GM12878 (cell line): ENCODE data around the gene HECTD4. TPM values are rescaled to one million over a fixed set of nuclear protein-coding genes. Genes with fewer than 3 reads are reported as not detected.
"Not testable (repeated sequence)": the region's sequence is repeated elsewhere in the genome, so short reads cannot be mapped to it uniquely, and the experiment has no call there.

Experiments used
- ATAC-seq: fragments of 200-7000 bp; cut with Tn5 transposase; 3 replicates; pipeline ENCODE4 v1.9.1; 2020; ENCODE audit warnings: mild to moderate bottlenecking, moderate library complexity
- BruUV-seq: library from RNA; stranded (reverse); fragments of 400-500 nt; replicated peaks from 2 replicates; lab custom pipeline; 2021; lab: Mats Ljungman, UMichigan
- CTCF ChIA-PET: fragments of 300-600 bp; sonication (Branson Sonifier 250); formaldehyde crosslinking; extraction: SDS; loops from one replicate; lab custom pipeline; 2021; ENCODE audit warnings: inconsistent platforms; lab: Yijun Ruan, JAX
- POLR2A ChIA-PET: fragments of 350-600 bp; formaldehyde crosslinking; extraction: SDS; loops from one replicate; lab custom pipeline; 2021; ENCODE audit warnings: inconsistent platforms; lab: Charles Lee
- RAD21 ChIA-PET: fragments of 300-600 bp; sonication (Branson Sonifier 250); formaldehyde crosslinking; loops from one replicate; lab custom pipeline; 2023; ENCODE audit warnings: antibody characterized with exemption; ENCODE audit not compliant: unreplicated experiment; lab: Charles Lee
- SMC1A ChIA-PET: fragments of 300-600 bp; sonication (Branson Sonifier 250); formaldehyde crosslinking; loops from one replicate; lab custom pipeline; 2023; ENCODE audit not compliant: unreplicated experiment, uncharacterized antibody; lab: Charles Lee
- DNase-seq: peaks from one replicate; pipeline ENCODE4 v3.0.0-alpha.2; 2011; ENCODE audit warnings: low read depth, low spot score
- FAIRE-seq: peaks from 3 replicates; lab custom pipeline; 2011; peaks lifted over from hg19 to GRCh38; lab: Jason Lieb, UNC
- H2AFZ ChIP-seq: 2 replicates; pipeline ENCODE4 v1.6.0; 2011; ENCODE audit warnings: low read depth, low read length, control low read depth; ENCODE audit not compliant: control insufficient read depth
- H3K27ac ChIP-seq: 2 replicates; pipeline ENCODE4 v1.5.1; 2011; ENCODE audit warnings: control low read depth; ENCODE audit not compliant: control insufficient read depth, insufficient read depth
- H3K27me3 ChIP-seq, 2 experiments: replicated peaks in 1 of 2; 2 replicates each; pipeline versions ENCODE4 v1.6.0 to v1.6.1; 2011; ENCODE audit warnings: low read length in 1 of 2; ENCODE audit not compliant: control insufficient read depth in 2 of 2, insufficient read depth in 2 of 2
- H3K36me3 ChIP-seq, 2 experiments: 2 replicates each; pipeline ENCODE4 v1.5.1; 2011; ENCODE audit warnings: low read length in 1 of 2; ENCODE audit not compliant: control insufficient read depth in 2 of 2, insufficient read depth in 2 of 2
- H3K4me1 ChIP-seq: 2 replicates; pipeline ENCODE4 v1.6.1; 2011; ENCODE audit warnings: mild to moderate bottlenecking, low read length, moderate library complexity, mixed read lengths; ENCODE audit not compliant: control insufficient read depth, insufficient read depth
- H3K4me2 ChIP-seq: 2 replicates; pipeline ENCODE4 v1.6.0; 2011; ENCODE audit warnings: control low read depth; ENCODE audit not compliant: control insufficient read depth, insufficient read depth
- H3K4me3 ChIP-seq: fragments of 200-600 bp; sonication (generic); 2 replicates; pipeline ENCODE4 v1.5.1; 2016
- H3K79me2 ChIP-seq: 2 replicates; pipeline ENCODE4 v1.6.0; 2011; ENCODE audit warnings: low read length; ENCODE audit not compliant: control insufficient read depth, insufficient read depth
- H3K9ac ChIP-seq: 2 replicates; pipeline ENCODE4 v1.8.0; 2011; ENCODE audit warnings: low read length, control low read depth, mixed read lengths; ENCODE audit not compliant: control insufficient read depth, insufficient read depth
- H3K9me3 ChIP-seq: replicated peaks from 3 replicates; pipeline ENCODE4 v1.5.1; 2011; ENCODE audit warnings: mild to moderate bottlenecking, low read length; ENCODE audit not compliant: control insufficient read depth, insufficient read depth
- H4K20me1 ChIP-seq: 2 replicates; pipeline ENCODE4 v1.6.0; 2011; ENCODE audit not compliant: control insufficient read depth, insufficient read depth
- MYC ChIP-seq: IDR thresholded peaks from 2 replicates; pipeline ENCODE4 v1.6.1; 2011; ENCODE audit warnings: mild to moderate bottlenecking, low read length, moderate library complexity, inconsistent platforms; ENCODE audit not compliant: insufficient read depth, insufficient replicate concordance, insufficient read length, severe bottlenecking
- NBN ChIP-seq: fragments of 450-650 bp; IDR thresholded peaks from 2 replicates; pipeline ENCODE4 v1.6.1; 2016
- POLR2A ChIP-seq: IDR thresholded peaks from 2 replicates; pipeline ENCODE4 v1.6.1; 2011; ENCODE audit warnings: low read depth, mild to moderate bottlenecking, low read length
- ZNF384 ChIP-seq: IDR thresholded peaks from 2 replicates; pipeline ENCODE4 v1.6.1; 2012; ENCODE audit warnings: low read depth, mild to moderate bottlenecking, low read length, improper control_type of control experiment, borderline replicate concordance
- WGBS: methylation state at CpG from one replicate; pipeline ENCODE4 v1.1.6; 2016; ENCODE audit warnings: low lambda C conversion rate; ENCODE audit not compliant: insufficient replicate concordance, insufficient coverage; ENCODE audit errors: missing lambda C conversion rate; 5-methylcytosine and 5-hydroxymethylcytosine counted together
- in situ Hi-C: fragments of 300-500 bp; cut with MboI; formaldehyde crosslinking; loops from 9 replicates; pipeline ENCODE4 v1.14.3; 2018; ENCODE audit warnings: mixed read lengths
- intact Hi-C: fragments of 100-400 bp; cut with micrococcal nuclease; formaldehyde crosslinking; loops from one replicate; pipeline ENCODE4 v1.14.2; 2022; ENCODE audit not compliant: unreplicated experiment
- polyA plus RNA-seq, 11 experiments: library from polyadenylated mRNA; depleted of rRNA in 4 of 11; unstranded in 6 of 11; stranded (reverse) in 5 of 11; fragments of >200 nt; fragmentation: Nextera tagmentation in 4 of 11; fragmentation: Illumina TruSeq in 1 of 11; extraction: Ambion mirVana in 4 of 11; extraction: Trizol in 1 of 11; gene quantifications; 1 replicate in 1 of 11; 2 replicates in 10 of 11; pipeline versions ENCODE4 v1.2.1 to v1.2.3, GENCODE V29; 2011 to 2016; ENCODE audit warnings: inconsistent platforms in 2 of 11, missing spikeins in 2 of 11, low read depth in 1 of 11
- total RNA-seq, 4 experiments: library from RNA; depleted of rRNA in 3 of 4; stranded (reverse); fragments of >200 nt in 3 of 4; fragmentation: Illumina TruSeq in 1 of 4; extraction: Trizol in 1 of 4; gene quantifications; 2 replicates each; pipeline versions ENCODE4 v1.2.1 to v1.2.3, GENCODE V29; 2013 to 2021

Gene HECTD4
- total and polyA plus RNA-seq, 10 of the 15 experiments (the other 5 are each of a cell fraction or from before 2014, with no cell fraction given), result 5.8 to 43.9 (median 17.9) TPM

DNA sequence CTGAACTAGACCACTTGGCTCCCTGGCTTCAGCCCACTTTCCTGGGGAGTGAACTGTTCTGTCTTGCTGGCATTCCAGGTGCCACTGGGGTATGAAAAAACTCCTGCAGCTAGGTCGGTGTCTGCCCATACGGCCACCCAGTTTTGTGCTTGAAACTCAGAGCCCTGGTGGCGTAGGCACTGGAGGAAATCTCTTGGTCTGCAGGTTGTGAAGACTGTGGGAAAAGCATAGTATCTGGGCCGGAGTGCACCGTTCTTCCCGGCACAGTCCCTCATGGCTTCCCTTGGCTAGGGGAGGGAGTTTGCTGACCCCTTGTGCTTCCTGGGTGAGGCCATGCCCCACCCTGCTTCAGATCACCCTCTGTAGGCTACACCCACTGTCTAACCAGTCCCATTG lies 223.1 kb downstream of the HECTD4 start:
- H3K27ac ChIP-seq, result no peak overlapping the region
- ChIA-PET RAD21 (no interaction called here), CTCF (no interaction called here), SMC1A (interaction anchor here (1.5 to 1.7 kb wide), 2 partner anchors 11 to 26 kb away, joined by 3 read pairs; no protein-coding TSS in a partner anchor), POLR2A (no interaction called here)
- FAIRE-seq (no peak), DNase-seq (no peak), ATAC-seq (no peak)
- intact Hi-C loops (no loop called here), in situ Hi-C loops (no loop called here)
- no peaks in the 10 kb centered on the region for H4K20me1 ChIP-seq
- H3K4me3 ChIP-seq, result no peak overlapping the region
- no peaks in the 10 kb centered on the region for H3K27me3 ChIP-seq
- H3K36me3 ChIP-seq, result peaks cover 5 to 7% of the 10 kb centered on the region in 2 experiments; a peak in 3 of 4 replicates
- H3K4me2 ChIP-seq, result no peak overlapping the region
- H3K9ac ChIP-seq, result no peak overlapping the region
- no peaks in the 10 kb centered on the region for H3K4me1 ChIP-seq
- BruUV-seq, result no TSS peak
- peaks cover 3% of the 10 kb centered on the region; the same call in 2 of the 3 replicates for H3K9me3 ChIP-seq
- no peaks in the 10 kb centered on the region for H3K79me2 ChIP-seq
- H2AFZ ChIP-seq, result no peak overlapping the region
- TF ChIP-seq ZNF384 (no peak), MYC (no peak), NBN (no peak), POLR2A (peak; percentile 30; the same call in 1 of the 2 replicates)
- 99% methylated on average over 6 of the region's 6 CpGs for WGBS

GRCh38 chr12:112158461-112159145 lies 223.6 kb downstream of the HECTD4 start:
- BruUV-seq, H3K4me2 ChIP-seq, in situ Hi-C loops, DNase-seq, H3K9me3 ChIP-seq, RAD21 ChIA-PET, FAIRE-seq, CTCF ChIA-PET, H3K4me3 ChIP-seq, H3K9ac ChIP-seq, H2AFZ ChIP-seq, ATAC-seq, H4K20me1 ChIP-seq, H3K79me2 ChIP-seq, H3K27ac ChIP-seq, H3K4me1 ChIP-seq, H3K27me3 ChIP-seq, intact Hi-C loops: not testable (repeated sequence)
- ChIA-PET SMC1A (interaction anchor here (1.5 to 1.7 kb wide), 2 partner anchors 11 to 26 kb away, joined by 3 read pairs; no protein-coding TSS in a partner anchor), POLR2A (interaction anchor here (0.6 kb wide), 1 partner anchor 338 kb away, joined by 5 read pairs; no protein-coding TSS in a partner anchor)
- WGBS, result 60% methylated on average over 11 of the region's 11 CpGs
- peaks cover 4 to 13% of the 10 kb centered on the region in 2 experiments; a peak in 3 of 4 replicates for H3K36me3 ChIP-seq
